HG03135 (cell line): Measurements from ENCODE around the gene SRMS.

ENCODE experiments used
- ATAC-seq: cut with Tn5 transposase; IDR thresholded peaks from one replicate; pipeline ENCODE4 v1.9.1; 2021; ENCODE audit warnings: mild to moderate bottlenecking, moderate library complexity; ENCODE audit not compliant: unreplicated experiment

SRMS gene

DNA sequence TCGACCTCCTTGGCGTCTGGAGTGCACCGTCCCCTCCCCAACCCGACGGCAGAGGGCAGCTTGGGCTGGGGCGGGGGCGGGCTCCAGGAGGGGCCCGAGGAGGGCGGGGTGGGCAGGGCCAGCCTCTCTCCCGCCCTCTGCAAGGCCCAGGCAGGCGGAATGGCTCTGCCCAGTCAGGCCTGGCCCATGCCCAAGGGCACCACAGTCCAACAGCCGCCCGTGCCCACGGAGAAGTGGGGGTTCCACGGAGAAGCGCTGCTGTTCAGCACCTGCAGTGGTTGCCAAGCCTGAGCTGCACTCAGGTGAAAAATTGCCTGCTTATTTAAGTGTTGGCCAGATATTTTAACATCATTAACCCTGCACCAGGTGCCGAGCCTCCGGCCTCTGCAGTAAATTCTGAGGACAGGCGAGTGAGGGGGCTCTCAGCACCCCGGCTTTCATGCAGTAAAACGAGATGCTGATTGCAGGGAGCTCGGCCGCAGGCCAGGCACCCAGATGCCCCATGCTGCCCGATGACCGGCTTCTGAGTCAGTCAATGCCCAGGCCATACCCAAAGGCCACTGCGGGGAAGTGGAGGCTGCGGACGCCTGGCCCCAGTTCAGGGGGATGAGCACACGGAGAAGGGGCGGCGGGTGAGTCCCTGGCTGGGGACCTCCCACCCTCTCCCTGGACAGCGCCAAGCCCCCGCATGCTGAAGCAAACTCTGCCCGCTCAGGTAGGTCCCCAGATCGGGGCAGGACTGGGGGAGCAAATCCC, at the start of gene SRMS:
Gene SRMS, minus strand, starts transcription at position 25 of the 756 bp plus-strand sequence. CDS start 286 bp downstream, outside the sequence.
- ATAC-seq, result no peak

DNA sequence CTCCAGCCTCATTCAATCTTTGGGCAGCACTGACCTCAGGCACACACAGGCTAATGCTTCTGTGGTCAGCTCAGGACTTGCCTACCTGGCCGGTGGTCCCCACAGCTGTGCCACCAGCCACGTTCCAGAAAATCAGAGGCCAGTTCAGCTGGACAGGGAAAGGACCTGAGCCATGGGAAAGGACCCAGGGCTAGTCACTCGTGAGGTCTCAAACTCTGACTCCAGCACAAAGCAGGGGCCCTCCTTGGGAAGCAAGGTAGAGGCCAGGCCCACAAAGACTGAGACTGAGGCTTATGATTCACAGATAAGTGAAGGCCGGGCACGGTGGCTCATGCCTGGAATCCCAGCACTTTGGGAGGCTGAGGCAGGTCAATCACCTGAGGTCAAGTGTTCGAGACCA, 48.9 kb upstream of the SRMS start:
- no peak for ATAC-seq

- no peak for ATAC-seq
These were observed 48.0 kb upstream of the SRMS start for GRCh38 chr20:63595416-63596127.

DNA sequence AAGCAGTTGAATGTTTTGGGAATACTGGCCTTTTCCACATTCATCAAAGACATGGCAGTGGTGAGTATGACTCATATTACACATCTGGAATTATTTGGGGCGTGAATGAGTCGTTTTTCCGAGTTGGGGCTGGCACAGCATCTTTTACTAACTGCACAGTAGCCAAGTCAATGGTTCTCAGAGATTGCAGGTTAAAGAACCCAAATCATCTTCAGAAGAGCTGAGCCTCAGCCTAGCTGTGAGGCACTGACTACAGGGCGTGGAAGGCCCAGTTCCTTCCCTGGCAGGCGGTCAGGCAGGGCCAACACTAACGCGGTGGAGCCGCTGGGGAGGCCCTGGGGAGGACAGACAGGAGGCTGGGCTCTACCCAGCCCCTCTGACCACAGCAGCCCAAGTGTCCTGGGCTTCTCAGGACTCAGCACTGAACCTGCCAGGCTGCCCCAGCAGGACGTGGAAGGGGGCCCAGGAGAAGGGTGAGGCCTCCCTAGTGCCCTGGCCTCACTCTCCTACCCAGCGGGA, 46.6 kb upstream of the SRMS start:
- no peak for ATAC-seq

GRCh38 chr20:63592661-63593060, 45.1 kb upstream of the SRMS start:
- ATAC-seq, result no peak

DNA sequence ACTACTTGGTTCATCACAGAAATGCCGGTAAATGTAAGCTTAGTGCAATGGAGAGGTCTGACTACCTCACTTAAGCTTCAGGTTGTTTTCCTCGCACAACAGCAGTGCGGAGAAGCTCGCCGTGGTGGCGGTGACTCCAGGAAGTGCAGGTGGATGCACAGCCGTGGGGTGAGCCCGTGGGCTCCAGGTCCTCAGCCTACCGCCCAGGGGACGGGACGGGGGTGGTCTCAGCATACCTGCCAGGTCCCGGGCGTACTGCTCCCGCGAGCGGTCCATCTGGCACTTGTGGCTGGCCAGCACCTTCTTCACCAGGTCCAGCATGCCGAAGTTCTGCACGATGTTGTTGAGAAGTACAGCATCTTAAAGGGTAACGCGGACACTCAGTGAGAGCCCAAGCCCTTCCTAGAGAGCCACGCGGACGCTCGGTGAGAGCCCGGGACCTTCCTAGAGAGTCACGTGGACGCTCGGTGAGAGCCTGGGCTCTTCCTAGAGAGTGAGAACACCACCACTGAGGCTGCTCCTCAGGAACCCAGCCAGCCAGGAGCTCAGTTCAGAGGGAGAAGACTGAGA, 44.3 kb upstream of the SRMS start:
- ATAC-seq, result no peak

- ATAC-seq, result no peak
These were observed 43.6 kb upstream of the SRMS start for GRCh38 chr20:63591147-63591533.

GRCh38 chr20:63590218-63591146, 42.9 kb upstream of the SRMS start:
- ATAC-seq, result no peak

- ATAC-seq, result no peak
These were observed 42.0 kb upstream of the SRMS start for GRCh38 chr20:63589261-63590217.

- no peak for ATAC-seq
These were observed 41.1 kb upstream of the SRMS start for GRCh38 chr20:63588641-63589041.

DNA sequence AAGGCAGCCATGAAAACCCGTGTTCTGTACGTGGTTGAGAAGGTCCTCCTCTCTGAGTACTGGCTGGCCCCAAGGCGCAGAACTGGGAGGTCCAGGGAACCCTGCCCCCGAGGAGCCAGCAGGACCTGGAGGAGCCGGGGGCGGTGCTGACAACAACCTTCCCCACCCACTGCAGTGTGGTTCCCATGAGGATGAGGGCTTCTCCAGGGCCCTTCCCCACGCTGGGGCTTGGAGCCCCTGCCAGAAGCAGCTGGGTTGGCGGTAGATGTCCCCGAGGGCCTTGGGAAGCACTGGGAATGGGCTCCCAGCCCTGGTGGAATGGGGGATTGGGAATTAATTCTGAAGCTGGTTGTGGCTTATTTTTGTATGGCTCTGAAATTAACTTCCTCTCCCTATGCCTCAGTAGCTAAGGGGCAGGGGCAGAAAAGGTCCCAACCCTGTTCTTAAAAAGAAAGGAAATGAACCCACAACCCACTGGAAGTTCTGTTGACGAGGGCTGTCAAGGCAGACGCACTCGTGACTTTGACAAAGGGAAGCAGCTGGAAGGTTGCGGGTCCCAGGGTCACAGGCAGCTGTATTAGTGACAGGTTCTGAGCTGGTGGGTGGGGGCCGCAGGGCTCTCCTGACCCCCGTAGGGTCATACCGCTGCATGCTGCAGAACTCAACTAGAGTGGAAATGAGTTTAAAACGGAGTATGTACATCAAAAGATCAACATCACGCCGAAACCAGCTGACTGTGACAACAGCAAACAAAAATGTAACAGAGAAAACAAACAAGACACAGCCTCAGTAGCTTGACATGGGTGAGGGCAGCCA, 40.4 kb upstream of the SRMS start:
- no peak for ATAC-seq

DNA sequence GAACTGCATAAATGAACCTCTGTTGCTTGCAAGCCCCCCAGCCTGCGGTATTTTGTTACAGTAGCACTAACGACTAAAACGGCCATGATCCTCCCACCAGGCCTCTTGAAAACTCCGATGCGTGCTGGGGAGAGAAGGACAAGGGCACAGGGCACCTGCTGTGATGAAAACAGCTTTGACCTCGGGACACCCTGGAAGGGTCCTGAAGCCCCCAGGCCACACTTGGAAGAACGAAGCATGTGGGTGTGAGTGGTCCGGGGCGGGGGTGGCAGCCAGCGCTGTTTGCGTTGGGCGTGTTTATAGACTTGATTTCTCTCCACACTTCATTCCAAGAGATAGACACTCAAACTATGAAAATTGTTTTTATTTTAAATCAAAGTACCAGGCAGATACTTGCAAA, 39.7 kb upstream of the SRMS start:
- no peak for ATAC-seq

DNA sequence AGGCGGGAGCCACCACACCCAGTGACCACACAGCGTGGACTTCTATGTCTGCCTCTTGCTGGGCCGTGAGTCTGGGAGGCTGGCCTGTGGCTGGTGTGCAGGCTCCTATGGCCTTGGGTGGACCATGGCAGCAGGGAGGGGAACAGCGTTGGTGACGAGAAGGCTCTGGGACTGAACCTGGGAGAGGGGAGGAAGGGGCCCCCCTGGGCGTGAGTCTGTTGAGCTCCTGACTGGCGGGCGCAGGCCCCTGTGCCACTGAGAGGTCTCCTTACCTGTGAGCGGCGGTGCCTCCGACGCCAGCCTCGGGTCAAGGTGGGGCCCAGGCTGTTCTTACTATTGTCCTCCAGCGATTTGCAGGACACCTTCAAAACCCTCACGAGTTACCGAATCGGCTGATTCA, 39.2 kb upstream of the SRMS start:
- no peak for ATAC-seq

DNA sequence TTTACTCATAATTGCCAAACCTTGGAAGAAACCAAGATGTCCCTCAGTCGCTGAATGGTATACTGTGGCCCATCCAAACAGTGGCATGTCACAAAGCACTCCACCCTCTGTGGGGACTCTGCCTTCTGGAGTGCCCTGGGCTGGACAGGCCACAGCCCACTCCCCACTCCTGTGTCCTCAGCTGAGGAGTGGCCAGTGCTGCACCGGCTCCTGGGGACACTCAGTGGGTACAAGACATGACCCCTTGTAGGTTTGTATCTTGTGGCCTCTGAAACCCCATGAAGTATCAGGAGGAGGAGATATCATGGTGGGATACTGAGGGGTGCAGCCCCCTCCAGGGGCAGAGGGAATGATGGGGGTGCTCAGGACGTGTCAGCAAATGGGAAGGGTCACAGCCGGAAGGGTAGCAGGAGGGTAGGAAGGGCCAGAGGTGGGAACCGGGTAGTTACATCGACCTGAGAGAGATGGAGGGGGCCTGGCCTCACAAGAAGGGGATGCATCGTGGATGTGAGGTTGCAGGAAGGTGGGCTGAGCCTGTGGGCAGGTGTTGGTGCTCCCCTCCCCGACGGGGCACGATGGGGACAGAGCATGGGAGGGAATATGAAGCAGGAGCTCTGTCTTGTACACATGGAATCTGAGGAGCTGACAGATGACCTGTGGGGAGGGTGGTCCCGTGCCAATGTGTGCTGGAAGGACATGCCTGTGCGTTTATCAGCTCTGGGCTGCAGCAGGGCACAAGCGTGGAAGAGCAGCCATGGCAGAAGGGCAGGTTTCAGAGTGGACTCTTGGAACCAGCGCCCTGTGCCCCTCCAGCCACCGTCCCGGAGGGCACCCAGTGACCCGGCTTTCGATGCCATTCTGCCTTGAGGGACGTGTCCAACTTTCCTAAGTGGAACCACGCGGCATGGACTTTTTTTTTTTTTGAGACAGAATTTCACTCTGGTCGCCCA, 38.3 kb upstream of the SRMS start:
- no peak for ATAC-seq

DNA sequence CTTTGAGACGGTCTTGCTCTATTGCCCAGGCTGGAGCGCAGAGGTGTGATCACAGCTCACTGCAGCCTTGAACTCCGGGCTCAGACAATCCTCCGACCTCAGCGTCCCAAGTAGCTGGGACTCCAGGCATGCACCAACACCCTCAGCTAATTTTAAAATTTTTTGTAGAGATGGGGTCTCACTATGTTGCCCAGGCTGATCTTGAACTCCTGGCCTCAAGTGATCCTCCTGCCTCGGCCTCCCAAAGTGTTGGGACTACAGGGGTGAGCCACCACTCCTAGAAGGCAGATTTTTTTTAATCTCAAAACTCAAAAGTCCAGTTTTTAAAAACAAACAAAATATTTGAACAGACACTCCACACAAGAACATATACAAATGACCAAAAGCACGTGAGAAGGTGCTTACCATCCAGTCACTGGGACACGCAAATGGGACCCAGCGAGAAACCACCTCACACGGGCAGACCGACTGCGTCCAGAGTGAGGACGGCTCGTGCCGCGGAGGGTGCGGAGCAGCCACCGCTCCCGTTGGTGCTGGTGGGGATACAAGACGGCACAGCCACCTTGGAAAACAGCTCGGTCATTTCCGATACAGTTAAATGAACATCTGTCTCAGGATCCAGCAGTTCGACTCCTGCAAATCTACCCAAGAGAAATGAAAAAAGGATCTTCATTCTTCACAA, 35.0 kb upstream of the SRMS start:
- ATAC-seq, result no peak

- ATAC-seq, result no peak
These were observed 33.4 kb upstream of the SRMS start for GRCh38 chr20:63580796-63581461.
